Caco-2 (cell line): ENCODE measurements around the gene PRSS38. TPM values are rescaled to one million over a fixed set of nuclear protein-coding genes. Genes with fewer than 3 reads are reported as not detected.

ENCODE experiments used
- BruUV-seq: library from RNA; stranded (reverse); fragments of 400-500 nt; replicated peaks from 2 replicates; lab custom pipeline; 2021; lab: Mats Ljungman, UMichigan
- CTCF ChIA-PET: fragments of 300-600 bp; sonication (Branson Sonifier 250); formaldehyde crosslinking; loops from one replicate; lab custom pipeline; 2022; ENCODE audit warnings: antibody characterized with exemption; lab: Charles Lee
- POLR2A ChIA-PET: fragments of 300-600 bp; sonication (Branson Sonifier 250); formaldehyde crosslinking; loops from one replicate; lab custom pipeline; 2022; ENCODE audit warnings: antibody characterized with exemption; lab: Charles Lee
- DNase-seq, 2 experiments: peaks; one replicate each; pipeline versions ENCODE4 v3.0.0 to v3.0.0-alpha.2; 2020 to 2022
- H3K27me3 ChIP-seq: replicated peaks from 2 replicates; pipeline ENCODE4 v1.6.0; 2011; ENCODE audit warnings: low read length; ENCODE audit not compliant: control insufficient read depth, insufficient read depth
- H3K36me3 ChIP-seq: 2 replicates; pipeline ENCODE4 v1.5.1; 2011; ENCODE audit warnings: low read length; ENCODE audit not compliant: control insufficient read depth, insufficient read depth
- H3K4me1 ChIP-seq: fragments of 250-450 bp; sonication (Bioruptor Pico); 2 replicates; pipeline ENCODE4 v1.5.1; 2020; ENCODE audit warnings: mild to moderate bottlenecking
- H3K4me3 ChIP-seq: 2 replicates; pipeline ENCODE4 v1.5.1; 2011; ENCODE audit warnings: low read depth, mild to moderate bottlenecking, control low read depth, low read length
- H3K9me3 ChIP-seq: fragments of 250-450 bp; sonication (Bioruptor Pico); 2 replicates; pipeline ENCODE4 v1.5.1; 2020; ENCODE audit warnings: mild to moderate bottlenecking, moderate library complexity
- H3K27ac Mint-ChIP-seq: one replicate; pipeline ENCODE4 v1.8.0; 2022; ENCODE audit warnings: mixed read lengths; ENCODE audit not compliant: unreplicated experiment
- H3K27me3 Mint-ChIP-seq: one replicate; pipeline ENCODE4 v1.8.0; 2022; ENCODE audit warnings: mixed read lengths; ENCODE audit not compliant: insufficient read depth, unreplicated experiment
- H3K36me3 Mint-ChIP-seq: one replicate; pipeline ENCODE4 v1.8.0; 2022; ENCODE audit warnings: mild to moderate bottlenecking, mixed read lengths; ENCODE audit not compliant: insufficient read depth, unreplicated experiment
- H3K4me1 Mint-ChIP-seq: one replicate; pipeline ENCODE4 v1.8.0; 2022; ENCODE audit warnings: low read depth, mixed read lengths; ENCODE audit not compliant: unreplicated experiment
- H3K4me3 Mint-ChIP-seq: one replicate; pipeline ENCODE4 v1.8.0; 2022; ENCODE audit warnings: mild to moderate bottlenecking, moderate library complexity, mixed read lengths; ENCODE audit not compliant: unreplicated experiment
- H3K9me3 Mint-ChIP-seq: one replicate; pipeline ENCODE4 v1.8.0; 2022; ENCODE audit warnings: mixed read lengths; ENCODE audit not compliant: unreplicated experiment
- intact Hi-C: fragments of 100-400 bp; cut with micrococcal nuclease; formaldehyde crosslinking; loops from one replicate; pipeline ENCODE4 v1.10.0; 2022; ENCODE audit not compliant: unreplicated experiment
- total RNA-seq: library from RNA; stranded (reverse); gene quantifications from 2 replicates; pipeline ENCODE4 v1.2.3, GENCODE V29; 2022
- TF ChIP-seq, protein P1 (sequence below), 2 experiments: fragments of 200-600 bp in 1 of 2; IDR thresholded peaks; 1 replicate in 1 of 2; 2 replicates in 1 of 2; pipeline versions ENCODE4 v1.5.1 to v1.8.0; 2011 to 2022; ENCODE audit warnings: antibody characterized with exemption in 1 of 2, control low read depth in 1 of 2, inconsistent platforms in 1 of 2, low read depth in 1 of 2, low read length in 1 of 2, mild to moderate bottlenecking in 1 of 2, moderate library complexity in 1 of 2; ENCODE audit not compliant: insufficient read depth in 1 of 2, severe bottlenecking in 1 of 2, unreplicated experiment in 1 of 2

Gene PRSS38
- total RNA-seq, 1 experiment from 2014 or later = not detected

DNA sequence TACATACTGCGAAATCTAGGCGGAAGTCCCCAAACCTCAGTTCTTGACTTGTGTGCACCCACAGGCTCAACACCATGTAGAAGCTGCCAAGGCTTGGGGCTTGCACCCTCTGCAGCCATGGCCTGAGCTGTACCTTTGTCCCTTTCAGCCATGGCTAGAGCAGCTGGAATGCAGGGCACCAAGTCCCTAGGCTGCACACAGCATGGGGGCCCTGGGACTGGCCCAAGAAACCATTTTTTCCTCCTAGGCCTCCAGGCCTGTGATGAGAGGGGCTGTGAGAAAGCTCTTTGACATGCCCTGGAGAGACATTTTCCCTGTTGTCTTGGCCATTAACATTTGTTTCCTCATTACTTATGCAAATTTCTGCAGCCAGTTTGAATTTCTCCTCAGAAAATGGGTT lies 1.5 kb upstream of the PRSS38 start:
- POLR2A ChIA-PET = no interaction called here
- peaks cover 14% of the 10 kb centered on the region for H3K9me3 Mint-ChIP-seq
- no peak overlapping the region for H3K4me3 Mint-ChIP-seq
- no peak overlapping the region for H3K4me3 ChIP-seq
- no peak overlapping the region for H3K27ac Mint-ChIP-seq
- no peaks in the 10 kb centered on the region for H3K36me3 ChIP-seq
- DNase-seq = no peak
- intact Hi-C loops = no loop called here
- H3K27me3 Mint-ChIP-seq = peaks cover 2% of the 10 kb centered on the region
- CTCF ChIA-PET = no interaction called here
- no peaks in the 10 kb centered on the region for H3K4me1 Mint-ChIP-seq
- H3K27me3 ChIP-seq = no peaks in the 10 kb centered on the region
- peaks cover 23% of the 10 kb centered on the region for H3K9me3 ChIP-seq
- BruUV-seq = no TSS peak
- H3K36me3 Mint-ChIP-seq = no peaks in the 10 kb centered on the region
- no peaks in the 10 kb centered on the region for H3K4me1 ChIP-seq
- TF ChIP-seq, protein P1, sequence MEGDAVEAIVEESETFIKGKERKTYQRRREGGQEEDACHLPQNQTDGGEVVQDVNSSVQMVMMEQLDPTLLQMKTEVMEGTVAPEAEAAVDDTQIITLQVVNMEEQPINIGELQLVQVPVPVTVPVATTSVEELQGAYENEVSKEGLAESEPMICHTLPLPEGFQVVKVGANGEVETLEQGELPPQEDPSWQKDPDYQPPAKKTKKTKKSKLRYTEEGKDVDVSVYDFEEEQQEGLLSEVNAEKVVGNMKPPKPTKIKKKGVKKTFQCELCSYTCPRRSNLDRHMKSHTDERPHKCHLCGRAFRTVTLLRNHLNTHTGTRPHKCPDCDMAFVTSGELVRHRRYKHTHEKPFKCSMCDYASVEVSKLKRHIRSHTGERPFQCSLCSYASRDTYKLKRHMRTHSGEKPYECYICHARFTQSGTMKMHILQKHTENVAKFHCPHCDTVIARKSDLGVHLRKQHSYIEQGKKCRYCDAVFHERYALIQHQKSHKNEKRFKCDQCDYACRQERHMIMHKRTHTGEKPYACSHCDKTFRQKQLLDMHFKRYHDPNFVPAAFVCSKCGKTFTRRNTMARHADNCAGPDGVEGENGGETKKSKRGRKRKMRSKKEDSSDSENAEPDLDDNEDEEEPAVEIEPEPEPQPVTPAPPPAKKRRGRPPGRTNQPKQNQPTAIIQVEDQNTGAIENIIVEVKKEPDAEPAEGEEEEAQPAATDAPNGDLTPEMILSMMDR (IDR thresholded peaks at IDR 0.05; ENCODE audit: insufficient read depth in 1 of 2, low read depth in 1 of 2, low read length in 1 of 2, severe bottlenecking in 1 of 2, unreplicated experiment in 1 of 2) = no peak

DNA sequence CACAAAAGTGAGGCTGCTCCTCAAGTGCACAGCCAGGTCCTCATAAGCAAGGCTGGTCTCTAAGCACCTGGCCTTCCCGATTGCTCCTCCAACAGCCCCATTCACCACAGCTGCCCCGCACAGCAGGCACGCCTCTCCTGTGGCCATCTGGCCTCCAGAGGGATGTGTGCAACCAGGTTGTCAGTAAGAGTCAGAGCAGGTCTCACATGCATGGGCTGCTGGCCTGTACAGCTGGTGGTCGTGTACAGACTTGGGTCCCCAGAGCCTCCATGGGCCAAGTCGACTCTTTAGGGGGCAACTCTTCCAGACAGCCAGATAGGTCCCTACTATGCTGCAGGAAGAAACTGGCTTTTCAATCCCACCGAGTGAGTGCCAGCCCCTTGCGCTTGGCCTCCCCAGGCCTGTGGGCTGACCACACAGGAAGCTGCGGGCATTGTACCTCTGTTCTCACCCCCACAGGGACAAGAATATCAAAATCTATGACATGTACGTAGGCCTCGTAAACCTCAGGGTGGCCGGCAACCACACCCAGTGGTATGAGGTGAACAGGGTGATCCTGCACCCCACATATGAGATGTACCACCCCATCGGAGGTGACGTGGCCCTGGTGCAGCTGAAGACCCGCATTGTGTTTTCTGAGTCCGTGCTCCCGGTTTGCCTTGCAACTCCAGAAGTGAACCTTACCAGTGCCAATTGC lies 1.4 kb downstream of the PRSS38 start:
- no peaks in the 10 kb centered on the region for H3K27me3 Mint-ChIP-seq
- H3K36me3 ChIP-seq = no peaks in the 10 kb centered on the region
- H3K4me1 Mint-ChIP-seq = no peaks in the 10 kb centered on the region
- H3K4me1 ChIP-seq = no peaks in the 10 kb centered on the region
- H3K9me3 ChIP-seq = peaks cover 29% of the 10 kb centered on the region
- BruUV-seq = no TSS peak
- POLR2A ChIA-PET = no interaction called here
- no peak overlapping the region for H3K27ac Mint-ChIP-seq
- no peak overlapping the region for H3K4me3 Mint-ChIP-seq
- H3K36me3 Mint-ChIP-seq = no peaks in the 10 kb centered on the region
- CTCF ChIA-PET = no interaction called here
- no peaks in the 10 kb centered on the region for H3K27me3 ChIP-seq
- no peak overlapping the region for H3K4me3 ChIP-seq
- intact Hi-C loops = no loop called here
- TF ChIP-seq, protein P1 (IDR thresholded peaks at IDR 0.05; ENCODE audit: insufficient read depth in 1 of 2, low read depth in 1 of 2, low read length in 1 of 2, severe bottlenecking in 1 of 2, unreplicated experiment in 1 of 2) = no peak
- H3K9me3 Mint-ChIP-seq = peaks cover 23% of the 10 kb centered on the region
- DNase-seq = no peak

DNA sequence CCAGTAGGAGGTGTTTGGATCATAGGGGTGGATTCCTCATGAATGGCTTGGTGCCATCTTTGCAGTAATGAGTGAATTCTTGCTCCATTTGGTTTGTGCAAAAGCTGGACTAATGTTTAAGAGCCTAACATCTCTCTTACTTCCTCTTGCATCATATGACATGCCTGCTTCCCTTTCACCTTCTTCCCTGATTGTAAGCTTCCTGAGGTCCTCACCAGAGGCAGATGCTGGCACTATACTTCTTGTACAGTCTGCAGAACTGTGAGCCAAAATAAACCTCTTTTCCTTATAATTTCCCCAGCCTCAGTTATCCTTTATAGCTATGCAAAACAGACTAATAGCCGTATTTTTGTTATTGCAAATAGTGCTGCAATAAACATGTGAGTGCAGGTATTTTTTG lies 8.1 kb downstream of the PRSS38 start:
- POLR2A ChIA-PET = no interaction called here
- no TSS peak for BruUV-seq
- no peak overlapping the region for H3K4me3 Mint-ChIP-seq
- TF ChIP-seq, protein P1 (IDR thresholded peaks at IDR 0.05; ENCODE audit: insufficient read depth in 1 of 2, low read depth in 1 of 2, low read length in 1 of 2, severe bottlenecking in 1 of 2, unreplicated experiment in 1 of 2) = no peak
- H3K36me3 ChIP-seq = no peaks in the 10 kb centered on the region
- no peaks in the 10 kb centered on the region for H3K4me1 ChIP-seq
- CTCF ChIA-PET = no interaction called here
- DNase-seq = no peak
- H3K4me3 ChIP-seq = no peak overlapping the region
- peaks cover 9% of the 10 kb centered on the region; the same call in 1 of the 2 replicates for H3K9me3 ChIP-seq
- H3K4me1 Mint-ChIP-seq = no peaks in the 10 kb centered on the region
- H3K27me3 ChIP-seq = no peaks in the 10 kb centered on the region
- H3K36me3 Mint-ChIP-seq = no peaks in the 10 kb centered on the region
- intact Hi-C loops = no loop called here
- peaks cover 8% of the 10 kb centered on the region for H3K27me3 Mint-ChIP-seq
- H3K9me3 Mint-ChIP-seq = peaks cover 10% of the 10 kb centered on the region
- no peak overlapping the region for H3K27ac Mint-ChIP-seq
